ENCODE measurements around the gene PLPPR3. TPM values are rescaled to one million over a fixed set of nuclear protein-coding genes. Genes with fewer than 3 reads are reported as not detected.

Gene PLPPR3
- total and polyA plus RNA-seq, 12 donors: 0.08 to 1.7 (median 0.14) TPM; not detected in 7

- no peak overlapping the region for H3K27ac ChIP-seq
- no peaks in the 10 kb centered on the region for H3K27me3 ChIP-seq
- H3K4me1 ChIP-seq (replicated peaks in 1 of 2): no peaks in the 10 kb centered on the region
- no peak for TF ChIP-seq POLR2A (IDR thresholded peaks at IDR 0.05)
- TF ChIP-seq, protein P1, sequence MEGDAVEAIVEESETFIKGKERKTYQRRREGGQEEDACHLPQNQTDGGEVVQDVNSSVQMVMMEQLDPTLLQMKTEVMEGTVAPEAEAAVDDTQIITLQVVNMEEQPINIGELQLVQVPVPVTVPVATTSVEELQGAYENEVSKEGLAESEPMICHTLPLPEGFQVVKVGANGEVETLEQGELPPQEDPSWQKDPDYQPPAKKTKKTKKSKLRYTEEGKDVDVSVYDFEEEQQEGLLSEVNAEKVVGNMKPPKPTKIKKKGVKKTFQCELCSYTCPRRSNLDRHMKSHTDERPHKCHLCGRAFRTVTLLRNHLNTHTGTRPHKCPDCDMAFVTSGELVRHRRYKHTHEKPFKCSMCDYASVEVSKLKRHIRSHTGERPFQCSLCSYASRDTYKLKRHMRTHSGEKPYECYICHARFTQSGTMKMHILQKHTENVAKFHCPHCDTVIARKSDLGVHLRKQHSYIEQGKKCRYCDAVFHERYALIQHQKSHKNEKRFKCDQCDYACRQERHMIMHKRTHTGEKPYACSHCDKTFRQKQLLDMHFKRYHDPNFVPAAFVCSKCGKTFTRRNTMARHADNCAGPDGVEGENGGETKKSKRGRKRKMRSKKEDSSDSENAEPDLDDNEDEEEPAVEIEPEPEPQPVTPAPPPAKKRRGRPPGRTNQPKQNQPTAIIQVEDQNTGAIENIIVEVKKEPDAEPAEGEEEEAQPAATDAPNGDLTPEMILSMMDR (IDR thresholded peaks at IDR 0.05): no peak
- no peak for DNase-seq
- no peaks in the 10 kb centered on the region for H3K9me3 ChIP-seq (replicated peaks in 1 of 3)
- peaks cover 0 to 38% of the 10 kb centered on the region in 2 donors for H3K36me3 ChIP-seq (replicated peaks in 1 of 2)
- H3K4me3 ChIP-seq: no peak overlapping the region
- WGBS, 4 donors: 86 to 92% (median 88%) methylated on average over 46 to 87 of the region's 87 CpGs
- intact Hi-C loops (cut with DNase I): no loop called here
Observed at GRCh38 chr19:813219-814151, 8.3 kb downstream of the PLPPR3 start.

GRCh38 chr19:812747-813218, 9.0 kb downstream of the PLPPR3 start:
- H3K27ac ChIP-seq: no peak overlapping the region
- H3K4me1 ChIP-seq (replicated peaks in 1 of 2): no peaks in the 10 kb centered on the region
- H3K27me3 ChIP-seq: no peaks in the 10 kb centered on the region
- H3K36me3 ChIP-seq (replicated peaks in 1 of 2): peaks cover 0 to 45% of the 10 kb centered on the region in 2 donors
- TF ChIP-seq, protein P1 (IDR thresholded peaks at IDR 0.05): no peak
- no peak for TF ChIP-seq POLR2A (IDR thresholded peaks at IDR 0.05)
- intact Hi-C loops (cut with DNase I): no loop called here
- no peaks in the 10 kb centered on the region for H3K9me3 ChIP-seq (replicated peaks in 1 of 3)
- DNase-seq: no peak
- no peak overlapping the region for H3K4me3 ChIP-seq
- WGBS, 4 donors: 85 to 95% (median 94%) methylated on average over 27 to 72 of the region's 72 CpGs

- intact Hi-C loops (cut with DNase I): no loop called here
Observed at GRCh38 chr19:812049-812746, 9.6 kb downstream of the PLPPR3 start.

More at GRCh38 chr19:812049-812746, 9.6 kb downstream of the PLPPR3 start:
- Histone ChIP-seq H3K36me3 (replicated peaks in 1 of 2) (peaks cover 0 to 50% of the 10 kb centered on the region in 2 donors), H3K27me3 (no peaks in the 10 kb centered on the region), H3K27ac (no peak overlapping the region), H3K9me3 (replicated peaks in 1 of 3) (no peaks in the 10 kb centered on the region), H3K4me1 (replicated peaks in 1 of 2) (no peaks in the 10 kb centered on the region), H3K4me3 (no peak overlapping the region)
- 88 to 92% (median 89%) methylated on average over 28 to 80 of the region's 80 CpGs for WGBS, 4 donors
- DNase-seq: peak in 3 of 7 donors; percentile 24 to 59 (median 40)
- TF ChIP-seq, protein P1 (IDR thresholded peaks at IDR 0.05): no peak
- TF ChIP-seq POLR2A (IDR thresholded peaks at IDR 0.05): no peak
